Stimulated activated CD4-positive, alpha-beta T cell treated with anti-CD3 and anti-CD28 coated beads, Interleukin-2, amount 100 ng/mL, for 48 hours (primary cell): ENCODE data around the gene SLCO1B3.
"Not testable (repeated sequence)": the region's sequence is repeated elsewhere in the genome, so short reads cannot be mapped to it uniquely, and the experiment has no call there.

ENCODE experiments used
- DNase-seq, 2 donors: peaks; one replicate each; pipeline ENCODE4 v3.0.0-alpha.2; 2020

SLCO1B3 gene, protein sequence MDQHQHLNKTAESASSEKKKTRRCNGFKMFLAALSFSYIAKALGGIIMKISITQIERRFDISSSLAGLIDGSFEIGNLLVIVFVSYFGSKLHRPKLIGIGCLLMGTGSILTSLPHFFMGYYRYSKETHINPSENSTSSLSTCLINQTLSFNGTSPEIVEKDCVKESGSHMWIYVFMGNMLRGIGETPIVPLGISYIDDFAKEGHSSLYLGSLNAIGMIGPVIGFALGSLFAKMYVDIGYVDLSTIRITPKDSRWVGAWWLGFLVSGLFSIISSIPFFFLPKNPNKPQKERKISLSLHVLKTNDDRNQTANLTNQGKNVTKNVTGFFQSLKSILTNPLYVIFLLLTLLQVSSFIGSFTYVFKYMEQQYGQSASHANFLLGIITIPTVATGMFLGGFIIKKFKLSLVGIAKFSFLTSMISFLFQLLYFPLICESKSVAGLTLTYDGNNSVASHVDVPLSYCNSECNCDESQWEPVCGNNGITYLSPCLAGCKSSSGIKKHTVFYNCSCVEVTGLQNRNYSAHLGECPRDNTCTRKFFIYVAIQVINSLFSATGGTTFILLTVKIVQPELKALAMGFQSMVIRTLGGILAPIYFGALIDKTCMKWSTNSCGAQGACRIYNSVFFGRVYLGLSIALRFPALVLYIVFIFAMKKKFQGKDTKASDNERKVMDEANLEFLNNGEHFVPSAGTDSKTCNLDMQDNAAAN

DNA sequence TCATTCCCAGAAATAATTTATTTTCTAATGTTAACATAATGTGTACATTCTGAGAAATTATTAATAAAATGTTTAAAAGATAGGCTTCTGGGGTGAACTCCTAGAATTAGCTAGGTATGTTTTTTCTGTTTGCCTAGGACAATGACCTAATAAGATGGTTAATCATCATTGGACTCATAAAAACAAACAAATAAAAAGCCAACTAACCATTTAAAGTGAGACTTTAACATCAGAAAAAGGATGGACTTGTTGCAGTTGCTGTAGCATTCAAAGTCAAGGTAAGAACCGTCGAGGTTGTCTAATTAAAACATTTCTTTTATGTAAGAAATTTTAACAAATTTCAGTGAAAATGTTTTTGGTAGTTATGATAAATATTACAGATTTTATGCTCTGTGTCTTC, at the start of gene SLCO1B3:
SLCO1B3 (plus strand) TSS at position 219 of the 400 bp plus-strand sequence. CDS start 5,034 bp downstream, outside the sequence.
- DNase-seq = no peak

DNA sequence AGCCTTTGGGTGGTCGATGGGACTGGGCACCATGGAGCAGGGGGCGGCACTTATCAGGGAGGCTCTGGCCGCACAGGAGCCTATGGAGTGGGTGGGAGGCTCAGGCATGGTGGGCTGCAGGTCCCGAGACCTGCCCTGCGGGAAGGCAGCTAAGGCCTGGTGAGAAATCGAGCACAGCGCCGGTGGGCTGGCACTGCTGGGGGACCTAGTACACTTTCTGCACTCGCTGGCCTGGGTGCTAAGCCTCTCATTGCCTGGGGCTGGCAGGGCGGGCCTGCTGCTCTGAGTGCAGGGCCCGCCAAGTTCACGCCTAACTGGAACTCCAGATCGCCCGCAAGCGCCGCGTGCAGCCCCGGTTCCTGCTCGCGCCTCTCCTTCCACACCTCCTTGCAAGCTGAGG, 33.1 kb upstream of the SLCO1B3 start:
- no peak for DNase-seq

DNA sequence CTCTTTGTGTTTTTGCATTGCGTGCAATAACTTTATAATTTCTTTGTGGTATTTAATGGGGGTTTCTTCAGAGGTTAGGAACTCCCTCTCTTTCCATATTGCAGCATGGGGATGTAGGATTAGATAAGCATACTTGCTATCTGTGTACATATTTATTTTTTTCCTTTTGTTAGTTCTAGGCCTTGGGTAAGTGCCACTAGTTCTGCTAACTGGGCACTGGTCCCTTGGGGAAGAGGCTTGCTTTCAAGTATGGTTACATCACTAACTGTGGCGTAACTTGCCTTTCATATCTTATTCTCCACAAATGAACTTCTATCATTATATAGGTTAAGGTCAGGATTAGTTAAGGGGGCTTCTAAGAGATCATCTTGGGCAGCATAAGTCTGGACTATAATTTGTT, 31.5 kb upstream of the SLCO1B3 start:
- no peak for DNase-seq

DNA sequence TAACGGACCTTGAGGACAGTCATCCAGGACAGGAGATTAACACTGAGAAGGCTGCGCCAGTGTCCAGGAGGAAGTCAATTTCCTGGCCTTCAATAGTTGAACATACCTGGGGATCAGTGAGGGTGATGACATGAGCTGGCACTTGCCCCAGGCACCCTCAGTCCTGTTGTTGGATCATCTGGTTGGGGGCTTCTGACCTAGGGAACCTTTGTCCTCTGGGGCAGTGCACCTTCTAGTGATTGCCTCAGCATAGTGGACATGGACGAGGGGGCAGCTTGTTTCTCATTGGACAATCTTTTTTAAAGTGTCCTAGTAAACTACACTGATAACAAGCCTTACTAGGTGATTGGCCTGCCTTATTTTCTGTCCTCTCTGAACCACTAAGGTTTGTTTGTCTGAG, 30.5 kb upstream of the SLCO1B3 start:
- not testable (repeated sequence) for DNase-seq

DNA sequence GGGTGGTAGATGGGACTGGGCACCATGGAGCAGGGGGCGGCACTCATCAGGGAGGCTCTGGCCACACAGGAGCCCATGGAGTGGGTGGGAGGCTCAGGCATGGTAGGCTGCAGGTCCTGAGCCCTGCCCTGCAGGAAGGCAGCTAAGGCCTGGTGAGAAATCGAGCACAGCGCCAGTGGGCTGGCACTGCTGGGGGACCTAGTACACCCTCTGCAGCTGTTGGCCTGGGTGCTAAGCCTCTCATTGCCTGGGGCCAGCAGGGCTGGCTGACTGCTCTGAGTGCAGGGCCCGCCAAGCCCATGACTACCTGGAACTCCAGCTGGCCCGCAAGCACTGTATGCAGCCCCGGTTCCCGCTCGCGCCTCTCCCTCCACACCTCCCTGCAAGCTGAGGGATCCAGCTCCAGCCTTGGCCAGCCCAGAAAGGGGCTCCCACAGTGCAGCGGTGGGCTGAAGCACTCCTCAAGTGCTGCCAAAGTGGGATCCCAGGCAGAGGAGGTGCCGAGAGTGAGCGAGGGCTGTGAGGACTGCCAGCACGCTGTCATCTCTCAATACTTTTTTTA, 26.6 kb upstream of the SLCO1B3 start:
- not testable (repeated sequence) for DNase-seq

DNA sequence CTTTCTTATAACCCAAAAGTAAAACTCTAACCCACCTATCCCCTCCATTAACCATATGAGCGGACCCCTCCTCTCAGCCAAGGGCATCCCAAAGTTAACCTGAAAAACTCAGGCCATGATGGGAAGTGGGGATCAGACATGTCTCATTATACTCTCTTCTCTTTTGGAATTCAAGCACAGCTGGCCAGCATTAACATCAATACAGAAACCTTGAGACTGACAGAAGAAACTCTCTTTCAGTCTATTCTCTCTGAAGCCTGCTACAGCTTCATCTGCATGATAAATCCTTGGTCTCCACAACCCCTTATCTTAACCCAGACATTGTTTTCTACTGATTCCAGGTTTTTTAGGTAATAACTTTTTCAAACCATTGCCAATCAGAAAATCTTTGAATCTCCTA, 17.5 kb upstream of the SLCO1B3 start:
- DNase-seq = no peak

DNA sequence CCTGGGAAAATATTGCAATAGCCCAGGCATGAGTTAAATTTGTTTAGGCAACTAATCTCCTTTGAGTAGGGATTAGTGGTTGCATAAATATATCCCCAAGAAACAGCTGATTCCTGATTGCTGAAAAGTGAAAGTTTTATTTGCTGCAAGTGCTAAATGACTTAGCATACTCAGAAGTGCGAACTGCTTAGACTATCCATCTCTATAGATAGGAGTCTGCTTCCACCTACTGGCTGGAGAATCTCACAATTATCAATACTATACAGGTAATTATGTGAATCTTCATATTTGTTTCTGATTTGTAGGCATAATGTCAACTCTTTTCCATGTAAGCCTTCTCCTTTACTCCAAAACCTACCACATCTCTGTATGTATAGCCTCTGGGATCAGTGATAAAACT, 12.0 kb upstream of the SLCO1B3 start:
- DNase-seq = no peak

DNA sequence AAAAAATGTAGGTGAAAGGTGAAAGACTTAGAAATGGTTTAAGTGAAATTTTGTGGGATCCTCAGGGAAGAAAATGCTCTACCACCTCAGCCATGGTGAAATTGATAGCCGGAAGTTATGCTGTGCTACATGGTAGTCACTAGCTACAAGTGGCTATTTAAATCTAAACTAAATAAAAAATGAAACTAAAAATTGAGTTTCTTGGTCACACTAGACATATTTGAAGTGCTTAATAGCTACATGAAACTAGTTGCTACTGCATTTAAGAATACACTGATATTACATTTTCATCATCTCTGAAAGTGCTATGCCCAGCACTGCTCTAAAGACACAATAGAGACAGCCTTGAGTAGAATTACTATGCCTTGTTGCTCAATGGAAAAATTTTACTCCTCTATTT, 10.3 kb upstream of the SLCO1B3 start:
- no peak for DNase-seq

DNA sequence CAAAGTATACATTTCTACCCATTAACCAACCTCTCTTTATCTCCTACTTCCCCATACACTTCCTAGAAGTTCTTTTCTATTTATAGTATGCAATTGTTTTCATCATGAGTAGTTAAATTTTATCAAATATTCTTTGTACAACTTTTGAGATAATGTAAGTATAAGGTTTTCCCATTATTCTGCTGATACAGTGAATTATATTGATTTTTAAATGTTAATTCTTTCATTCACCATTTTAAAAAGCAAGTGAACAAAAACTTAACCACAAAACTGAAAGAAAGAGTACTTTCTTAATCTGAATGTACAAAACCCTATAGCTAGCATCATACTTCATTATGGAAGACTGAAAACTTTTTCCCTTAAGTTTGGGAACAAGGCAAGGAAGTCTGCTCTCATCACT, 9.5 kb upstream of the SLCO1B3 start:
- DNase-seq = no peak

DNA sequence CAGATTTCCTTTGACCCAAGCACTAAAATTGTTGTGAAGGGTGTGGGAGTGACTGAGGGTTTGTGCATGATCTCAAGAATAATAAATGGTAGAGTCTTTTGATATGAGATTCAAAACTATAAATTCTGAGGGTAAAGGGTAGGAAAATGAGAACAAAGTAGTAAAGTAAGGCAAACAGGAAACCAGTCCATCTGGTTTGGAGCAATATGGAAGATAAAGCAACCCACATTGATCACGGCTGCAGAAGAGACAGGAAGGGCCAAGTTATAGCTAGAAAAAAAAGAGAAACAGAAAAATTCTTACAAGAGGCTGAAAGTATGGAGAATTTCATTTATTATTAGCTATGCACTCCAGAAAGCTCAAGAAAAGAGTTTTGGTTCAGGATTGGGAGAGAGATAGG, 4.6 kb upstream of the SLCO1B3 start:
- no peak for DNase-seq

DNA sequence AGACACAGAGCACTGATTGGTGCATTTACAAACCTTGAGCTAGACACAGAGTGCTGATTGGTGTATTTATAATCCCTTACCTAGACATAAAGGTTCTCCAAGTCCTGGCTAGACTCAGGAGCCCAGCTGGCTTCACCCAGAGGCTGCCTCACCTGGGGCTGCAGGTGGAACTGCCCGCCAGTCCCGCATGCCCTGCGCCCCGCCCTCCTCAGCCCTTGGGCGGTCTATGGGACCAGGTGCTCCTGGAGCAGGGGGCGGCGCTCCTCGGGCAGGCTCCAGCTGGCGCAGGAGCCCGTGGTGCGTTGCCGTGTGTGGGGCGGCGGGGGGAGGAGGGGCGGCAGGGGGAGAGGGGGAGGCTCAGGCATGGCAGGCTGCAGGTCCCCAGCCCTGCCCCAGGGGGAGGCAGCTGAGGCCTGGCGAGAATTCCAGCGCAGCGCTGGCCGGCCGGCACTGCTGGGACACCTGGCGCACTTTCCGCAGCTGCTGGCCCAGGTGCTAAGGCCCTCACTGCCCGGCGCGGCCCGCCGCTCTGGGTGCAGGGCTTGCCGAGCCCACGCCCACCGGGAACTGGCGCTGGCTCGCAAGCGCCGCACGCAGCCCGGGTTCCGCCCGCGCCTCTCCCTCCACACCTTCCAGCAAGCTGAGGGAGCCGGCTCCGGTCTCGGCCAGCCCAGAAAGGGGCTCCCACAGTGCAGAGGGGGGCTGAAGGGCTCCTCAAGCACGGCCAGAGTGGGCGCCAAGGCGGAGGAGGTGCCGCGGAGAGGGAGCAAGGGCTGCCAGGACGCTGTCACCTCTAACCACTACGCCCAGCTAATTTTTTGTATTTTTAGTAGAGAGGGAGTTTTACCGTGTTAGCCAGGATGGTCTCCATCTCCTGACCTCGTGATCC, 3.1 kb upstream of the SLCO1B3 start:
- DNase-seq = no peak

DNA sequence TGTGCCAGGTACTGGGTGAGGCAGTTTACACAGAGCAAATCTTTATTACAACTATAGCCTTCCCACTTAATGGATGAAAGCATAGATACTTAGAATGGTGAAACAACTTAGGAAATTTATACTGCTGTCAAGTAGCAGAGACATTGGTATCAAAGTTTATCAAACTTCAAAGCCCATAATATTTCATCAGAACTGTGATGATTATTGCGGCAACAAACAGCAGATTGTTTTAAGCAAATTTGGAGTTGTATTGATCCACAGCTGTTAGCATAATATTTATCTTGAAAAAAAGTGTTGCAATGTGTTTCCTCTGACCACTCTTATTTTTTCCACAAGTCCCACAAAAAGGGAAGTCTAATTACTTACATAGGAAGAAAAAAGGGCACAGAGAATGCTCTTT, 2.0 kb upstream of the SLCO1B3 start:
- DNase-seq = no peak

DNA sequence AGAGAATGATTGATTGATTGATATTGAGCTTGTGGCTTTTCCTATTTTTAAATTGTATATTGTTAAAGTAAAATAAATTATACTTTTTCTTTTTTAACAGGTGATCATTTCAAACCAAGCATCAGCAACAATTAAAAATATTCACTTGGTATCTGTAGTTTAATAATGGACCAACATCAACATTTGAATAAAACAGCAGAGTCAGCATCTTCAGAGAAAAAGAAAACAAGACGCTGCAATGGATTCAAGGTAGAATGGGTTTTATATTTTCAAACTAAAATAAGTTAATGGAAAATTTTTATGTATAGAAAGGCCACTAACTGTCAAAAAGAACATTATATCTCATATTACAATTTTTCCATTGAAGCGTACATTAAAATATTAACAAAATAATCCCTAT, 5.1 kb downstream of the SLCO1B3 start:
- no peak for DNase-seq

DNA sequence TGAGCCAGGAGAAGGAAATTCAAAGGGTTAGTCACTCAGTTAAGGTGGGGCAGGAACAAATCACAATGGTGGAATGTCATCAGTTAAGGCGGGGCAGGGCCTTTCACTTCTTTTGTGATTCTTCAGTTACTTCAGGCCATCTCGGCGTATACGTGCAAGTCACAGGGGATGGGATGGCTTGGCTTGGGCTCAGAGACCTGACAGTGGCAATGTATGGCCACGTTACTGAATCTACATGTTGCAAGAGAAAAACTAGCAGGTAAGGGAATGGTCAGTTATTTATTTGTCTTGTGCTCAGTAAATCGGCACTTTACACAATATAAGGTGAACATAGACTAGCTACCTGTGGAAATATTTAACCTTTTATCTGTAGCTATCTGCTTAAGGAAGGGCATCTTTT, 11.9 kb downstream of the SLCO1B3 start:
- no peak for DNase-seq

DNA sequence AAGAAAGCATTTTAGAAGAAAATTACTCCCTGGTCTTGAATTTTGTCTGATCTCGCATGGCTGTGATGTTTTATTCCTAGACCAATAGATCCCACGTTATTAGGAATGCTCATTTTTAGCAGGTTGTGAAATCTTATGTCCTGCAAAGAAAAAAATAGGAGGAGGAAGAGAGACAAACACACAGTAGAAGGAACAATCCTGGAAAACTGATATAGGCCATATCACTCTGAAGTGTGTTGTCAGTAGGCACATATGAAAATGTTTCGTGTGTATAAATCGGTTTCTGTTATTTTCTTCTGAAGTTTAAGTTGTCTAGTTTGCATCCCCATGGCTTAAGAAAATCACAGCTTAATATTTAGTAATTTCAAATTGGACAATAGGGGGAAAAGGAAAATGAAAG, 12.4 kb downstream of the SLCO1B3 start:
- no peak for DNase-seq

DNA sequence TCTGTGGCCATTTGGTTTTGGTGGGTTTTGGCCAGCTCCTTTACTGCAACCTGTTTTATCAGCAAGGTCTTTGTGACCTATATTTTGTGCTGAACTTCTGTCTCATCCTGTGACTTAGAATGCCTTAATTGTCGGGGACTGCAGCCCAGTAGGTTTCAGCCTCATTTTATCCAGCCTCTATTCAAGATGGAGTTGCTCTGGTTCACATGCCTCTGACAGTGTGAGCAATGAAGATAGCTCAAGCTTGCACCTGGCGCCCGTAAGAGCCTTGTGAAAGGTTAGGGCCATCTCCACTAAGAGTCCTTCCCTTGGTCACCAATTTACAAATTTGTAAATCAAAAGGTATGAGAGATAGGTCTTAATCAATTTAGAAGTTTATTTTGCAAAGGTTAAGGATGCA, 19.4 kb downstream of the SLCO1B3 start:
- no peak for DNase-seq

DNA sequence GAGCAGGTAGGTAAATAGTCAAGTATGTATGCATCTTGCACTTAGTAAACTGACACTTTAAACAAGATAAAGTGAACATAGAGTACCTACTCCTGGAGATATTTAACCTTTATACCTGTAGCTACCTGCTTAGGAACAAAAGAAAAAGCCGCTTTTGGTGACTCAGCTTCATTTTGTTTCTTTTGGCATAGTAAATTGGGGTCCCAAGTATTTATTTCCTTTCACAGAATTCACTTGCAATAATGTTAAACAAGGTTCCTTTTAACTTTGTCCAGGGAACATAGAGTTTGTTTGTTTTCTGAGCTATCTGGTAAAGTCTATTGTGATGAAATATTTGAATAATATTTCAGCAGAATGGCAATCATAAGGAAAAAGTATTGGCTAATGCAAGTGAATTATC, 20.0 kb downstream of the SLCO1B3 start:
- DNase-seq = no peak

DNA sequence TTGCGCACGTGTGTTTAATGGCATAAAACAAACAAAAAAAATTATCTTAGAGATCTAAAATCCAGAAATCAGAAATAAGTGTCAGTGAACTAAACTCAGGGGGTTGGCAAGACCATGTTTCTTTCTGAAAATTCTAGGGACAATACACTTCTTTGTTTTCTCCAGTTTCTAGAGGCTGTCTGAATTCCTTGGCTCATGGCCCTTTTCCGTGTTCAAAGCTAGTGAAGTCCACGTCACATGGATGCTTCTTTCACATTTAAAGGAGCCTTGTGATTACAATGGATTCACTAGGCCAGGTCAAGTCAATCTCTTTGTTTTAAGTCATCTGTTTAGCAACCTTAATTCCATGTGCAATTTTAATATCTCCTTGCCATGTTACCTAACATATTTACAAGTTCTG, 22.4 kb downstream of the SLCO1B3 start:
- no peak for DNase-seq

DNA sequence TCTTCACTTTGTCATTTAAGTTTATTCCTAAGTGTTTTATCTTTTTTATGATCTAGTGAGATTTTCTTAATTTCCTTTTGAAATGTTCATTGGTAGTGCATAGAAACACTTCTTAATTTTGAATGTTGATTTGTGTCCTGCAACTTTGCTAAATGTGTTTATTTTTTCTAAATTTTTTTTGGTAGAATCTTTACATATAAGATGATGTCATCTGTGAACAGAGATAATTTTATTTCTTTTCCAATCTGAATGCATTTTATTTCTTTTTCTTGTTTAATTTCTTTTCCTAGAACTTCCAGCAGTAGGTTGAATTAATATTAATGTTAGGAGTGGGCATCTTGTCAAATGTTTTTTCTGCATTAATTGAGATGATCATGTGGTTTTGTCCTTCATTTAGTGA, 42.1 kb downstream of the SLCO1B3 start:
- no peak for DNase-seq

DNA sequence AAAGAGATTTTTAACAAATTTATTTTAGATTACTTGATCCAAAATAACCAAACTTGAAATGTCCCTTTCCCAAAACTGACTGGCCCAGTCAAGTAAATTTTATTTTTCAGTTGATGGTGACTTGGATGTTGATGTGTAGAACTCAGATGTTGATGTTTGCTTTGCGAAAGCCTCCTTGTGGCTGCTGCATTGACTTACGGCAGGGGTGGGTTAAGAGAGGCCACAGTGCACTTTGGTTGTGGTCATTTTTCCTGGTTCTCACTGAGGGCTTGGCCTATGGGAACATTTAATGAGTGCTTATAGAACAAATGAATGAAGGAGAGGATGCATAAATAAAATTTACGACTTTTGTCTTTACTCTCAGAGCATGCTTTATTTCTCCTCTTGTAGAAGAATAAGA, 52.6 kb downstream of the SLCO1B3 start:
- no peak for DNase-seq

DNA sequence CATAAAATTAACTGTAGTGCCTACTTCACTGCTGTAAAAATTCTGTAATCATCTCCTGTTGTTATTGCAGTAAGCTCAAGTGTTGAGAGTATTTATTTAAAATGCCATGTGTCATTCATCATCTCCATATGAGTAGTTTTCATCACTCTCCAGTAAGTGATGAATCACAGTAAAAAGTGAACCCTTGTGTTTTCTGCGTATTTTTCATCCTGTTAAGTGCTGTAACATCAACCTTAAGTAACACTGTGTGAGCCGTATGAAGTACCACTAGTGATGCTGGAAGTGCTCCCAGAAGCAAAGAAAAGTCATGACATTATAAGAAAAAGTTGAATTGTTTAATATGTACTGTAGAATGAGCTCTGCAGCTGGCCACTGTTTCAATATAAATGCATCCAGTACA, 55.4 kb downstream of the SLCO1B3 start:
- DNase-seq = no peak

DNA sequence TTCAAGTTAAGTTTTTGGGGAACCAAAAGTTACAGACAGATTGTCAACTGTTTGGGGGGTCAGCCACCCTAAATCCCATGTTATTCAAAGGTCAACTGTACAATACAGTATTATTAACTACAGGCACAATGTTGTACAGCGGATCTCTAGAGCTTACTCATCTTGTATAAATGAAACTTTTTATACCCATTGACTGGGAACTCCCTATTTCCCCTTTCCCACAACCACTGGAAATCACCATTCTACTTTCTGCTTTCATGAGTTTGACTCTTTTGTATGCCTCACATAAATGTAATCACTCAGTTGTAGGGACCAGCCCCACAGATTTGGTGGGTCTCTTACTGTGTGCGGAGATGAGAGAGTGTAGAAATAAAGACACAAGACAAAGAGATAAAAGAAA, 57.8 kb downstream of the SLCO1B3 start:
- no peak for DNase-seq

DNA sequence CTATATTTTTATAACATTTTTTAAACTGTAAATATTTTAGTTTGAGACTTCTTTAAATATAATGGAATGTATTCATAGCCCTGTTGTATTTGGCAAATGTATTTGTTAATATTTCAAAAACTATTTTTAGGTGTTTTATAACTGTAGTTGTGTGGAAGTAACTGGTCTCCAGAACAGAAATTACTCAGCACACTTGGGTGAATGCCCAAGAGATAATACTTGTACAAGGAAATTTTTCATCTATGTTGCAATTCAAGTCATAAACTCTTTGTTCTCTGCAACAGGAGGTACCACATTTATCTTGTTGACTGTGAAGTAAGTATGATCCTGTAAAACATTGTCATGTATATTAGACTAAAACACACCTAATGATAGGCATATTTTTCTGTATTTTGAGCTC, 72.8 kb downstream of the SLCO1B3 start:
- DNase-seq = no peak
